Measurements from ENCODE around the gene RIOK3.
"Not testable (repeated sequence)": the region's sequence is repeated elsewhere in the genome, so short reads cannot be mapped to it uniquely, and the experiment has no call there.

Gene RIOK3

DNA sequence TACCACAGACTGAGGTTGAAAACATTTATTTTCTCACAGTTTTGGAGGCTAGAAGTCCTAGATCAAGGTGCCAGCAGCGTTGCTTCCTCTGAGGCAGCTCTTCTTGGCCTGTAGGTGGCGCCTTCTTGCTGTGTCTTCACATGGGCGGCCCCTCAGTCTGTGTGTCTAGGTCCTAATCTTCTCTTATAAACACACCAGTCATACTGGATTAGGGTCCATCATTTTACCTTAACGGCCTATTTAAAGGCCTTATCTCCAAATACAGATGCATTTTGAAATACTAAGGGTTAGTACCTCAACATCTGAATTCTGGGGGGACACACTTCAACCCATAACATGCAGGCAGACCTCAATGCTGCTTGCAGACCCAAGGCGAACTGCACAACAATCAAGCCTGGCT lies 45.8 kb downstream of the RIOK3 start:
- peak; percentile 78 for DNase-seq

GRCh38 chr18:23499291-23499781 lies 46.2 kb downstream of the RIOK3 start:
- no peak for DNase-seq

DNA sequence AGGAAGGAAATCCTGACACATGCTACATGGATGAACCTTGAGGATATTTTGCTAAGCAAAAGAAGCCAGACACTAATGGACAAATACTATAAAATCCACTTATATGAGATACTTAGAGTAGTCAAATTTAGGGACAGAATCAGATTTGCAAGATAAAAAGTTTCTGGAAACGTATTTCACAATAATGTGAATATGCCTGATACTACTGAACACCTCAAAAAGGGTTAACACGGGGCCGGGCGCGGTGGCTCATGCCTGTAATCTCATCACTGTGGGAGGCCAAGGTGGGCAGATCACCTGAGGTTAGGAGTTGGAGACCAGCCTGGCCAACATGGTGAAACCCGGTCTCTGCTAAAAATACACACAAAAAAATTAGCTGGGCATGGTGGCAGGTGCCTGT lies 48.5 kb downstream of the RIOK3 start:
- no peak for DNase-seq

DNA sequence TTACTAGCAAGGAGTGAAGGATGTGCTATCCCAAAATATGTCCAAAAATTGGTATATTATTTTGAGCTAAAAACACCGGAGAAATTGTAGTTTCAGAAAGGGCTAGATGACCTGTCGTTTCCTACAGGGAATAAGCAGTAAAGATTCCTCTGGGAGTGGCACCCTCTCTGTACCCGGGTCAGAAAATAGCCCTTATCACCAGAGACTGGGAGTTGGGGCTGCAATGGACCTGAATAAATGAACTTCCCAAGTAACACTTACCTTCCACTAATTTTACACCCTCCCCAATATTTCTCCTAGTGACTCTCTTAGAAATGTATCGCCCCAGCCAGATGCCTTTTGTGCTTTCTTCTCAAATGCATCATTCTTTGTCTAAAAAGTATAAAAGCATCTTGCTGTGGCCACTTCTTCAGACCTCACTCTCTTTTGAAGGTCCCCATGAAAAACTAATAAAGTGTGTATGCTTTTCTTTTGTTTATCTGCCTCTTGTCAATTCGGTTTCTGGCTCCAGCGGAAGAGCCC lies 49.5 kb downstream of the RIOK3 start:
- DNase-seq, result no peak

DNA sequence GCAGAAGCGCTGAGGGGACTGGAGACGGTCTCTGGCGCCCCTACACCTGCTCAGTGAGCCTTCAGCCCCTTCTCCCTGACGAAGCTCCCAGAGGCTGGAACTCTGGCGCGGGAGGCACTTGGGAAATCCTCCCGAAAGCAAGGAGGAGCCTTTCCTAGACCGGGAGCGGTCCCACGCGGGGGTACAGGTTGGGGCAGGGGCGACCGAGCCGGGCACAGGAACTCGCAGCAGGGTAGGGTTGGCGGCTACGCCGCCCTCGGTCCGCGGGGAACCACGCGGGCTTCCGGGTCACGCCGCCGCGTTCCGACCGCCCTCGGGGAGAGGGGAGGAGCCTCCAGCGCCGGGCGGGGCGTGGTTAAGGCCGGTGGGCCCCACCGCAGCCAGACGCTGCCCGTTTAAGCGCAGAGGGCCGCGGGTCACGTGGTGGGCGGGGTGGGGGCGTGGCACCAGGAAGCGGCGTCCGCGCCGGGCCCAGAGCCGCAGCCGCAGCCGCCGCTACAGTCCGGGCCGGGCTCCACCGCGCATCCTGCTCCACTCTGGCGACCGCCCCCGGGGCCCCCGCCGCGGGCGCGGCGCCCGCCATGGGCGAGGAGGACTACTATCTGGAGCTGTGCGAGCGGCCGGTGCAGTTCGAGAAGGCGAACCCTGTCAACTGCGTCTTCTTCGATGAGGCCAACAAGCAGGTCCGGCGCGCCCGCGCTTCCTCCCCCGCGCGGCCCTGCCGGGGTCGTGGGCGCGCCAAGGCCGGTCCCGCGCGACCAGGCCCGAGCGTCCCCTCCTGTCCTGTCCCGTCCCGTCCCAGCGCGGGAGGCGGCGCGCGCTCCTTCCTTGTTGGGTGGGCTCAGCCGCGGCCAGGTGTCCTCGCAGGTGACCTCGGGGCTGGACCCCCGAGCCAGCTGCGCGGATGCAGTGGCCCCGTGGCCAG lies 50.2 kb downstream of the RIOK3 start, which contains the start of gene RMC1:
RMC1 (plus strand) TSS at position 474 of the 925 bp plus-strand sequence; CDS start at position 582, 108 bp downstream.
- DNase-seq, result peak; percentile 99

GRCh38 chr18:23503963-23504344 lies 50.9 kb downstream of the RIOK3 start:
- peak; percentile 31 for DNase-seq

- no peak for DNase-seq
Observed at GRCh38 chr18:23504720-23505119, 51.6 kb downstream of the RIOK3 start.

DNA sequence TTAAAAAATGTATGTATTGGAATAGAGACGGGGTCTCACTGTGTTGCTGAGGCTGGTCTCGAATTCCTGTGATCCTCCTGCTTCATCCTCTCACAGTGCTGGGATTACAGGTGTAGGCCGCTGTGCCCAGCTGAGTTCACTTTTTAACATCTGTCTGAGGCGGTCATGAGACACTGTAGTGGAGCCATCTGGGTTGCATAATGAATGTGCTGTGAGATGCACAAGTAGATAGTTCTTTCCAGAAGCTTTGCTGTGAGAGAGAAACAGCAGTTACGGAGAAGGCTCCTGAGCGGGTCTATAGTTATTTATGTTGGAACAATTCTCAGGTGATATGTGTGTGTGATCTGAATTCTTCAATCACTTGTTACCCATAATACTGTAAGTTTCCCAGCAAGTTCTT lies 53.3 kb downstream of the RIOK3 start:
- no peak for DNase-seq

- DNase-seq, result not testable (repeated sequence)
Observed at GRCh38 chr18:23510923-23511322, 57.8 kb downstream of the RIOK3 start.

DNA sequence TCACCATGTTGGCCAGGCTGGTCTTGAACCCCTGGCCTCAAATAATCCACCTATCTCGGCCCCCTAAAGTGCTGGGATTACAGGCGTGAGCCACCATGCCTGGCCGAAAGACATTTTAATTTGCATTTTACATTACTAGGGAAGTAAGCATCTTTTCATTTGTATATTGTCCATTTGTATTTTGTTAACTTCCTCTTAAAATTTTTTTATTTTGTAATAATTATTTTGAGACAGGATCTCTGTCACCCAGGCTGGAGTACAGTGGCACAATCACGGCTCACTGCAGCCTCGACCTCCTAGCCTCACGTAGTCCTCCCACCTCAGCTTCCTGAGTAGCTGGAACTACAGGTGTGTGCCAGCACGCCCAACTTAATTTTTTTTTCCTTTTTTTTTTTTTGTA lies 59.1 kb downstream of the RIOK3 start:
- not testable (repeated sequence) for DNase-seq

DNA sequence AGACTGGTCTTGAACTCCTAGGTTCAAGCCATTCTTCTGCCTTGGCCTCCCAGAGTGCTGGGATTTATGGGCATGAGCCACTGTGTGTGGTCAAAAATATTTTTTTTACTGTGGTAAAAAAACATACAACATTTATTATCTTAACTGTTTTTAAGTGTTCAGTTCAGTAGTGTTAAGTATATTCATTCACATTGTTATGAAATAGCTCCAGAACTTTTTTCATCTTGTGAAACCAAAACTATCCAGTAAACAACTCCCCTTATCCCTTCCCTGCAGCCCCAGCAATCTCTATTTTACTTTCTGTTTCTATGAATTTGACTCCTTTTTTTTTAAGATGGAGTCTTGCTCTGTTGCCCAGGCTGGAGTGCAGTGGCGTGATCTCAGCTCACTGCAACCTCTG lies 59.6 kb downstream of the RIOK3 start:
- no peak for DNase-seq

DNA sequence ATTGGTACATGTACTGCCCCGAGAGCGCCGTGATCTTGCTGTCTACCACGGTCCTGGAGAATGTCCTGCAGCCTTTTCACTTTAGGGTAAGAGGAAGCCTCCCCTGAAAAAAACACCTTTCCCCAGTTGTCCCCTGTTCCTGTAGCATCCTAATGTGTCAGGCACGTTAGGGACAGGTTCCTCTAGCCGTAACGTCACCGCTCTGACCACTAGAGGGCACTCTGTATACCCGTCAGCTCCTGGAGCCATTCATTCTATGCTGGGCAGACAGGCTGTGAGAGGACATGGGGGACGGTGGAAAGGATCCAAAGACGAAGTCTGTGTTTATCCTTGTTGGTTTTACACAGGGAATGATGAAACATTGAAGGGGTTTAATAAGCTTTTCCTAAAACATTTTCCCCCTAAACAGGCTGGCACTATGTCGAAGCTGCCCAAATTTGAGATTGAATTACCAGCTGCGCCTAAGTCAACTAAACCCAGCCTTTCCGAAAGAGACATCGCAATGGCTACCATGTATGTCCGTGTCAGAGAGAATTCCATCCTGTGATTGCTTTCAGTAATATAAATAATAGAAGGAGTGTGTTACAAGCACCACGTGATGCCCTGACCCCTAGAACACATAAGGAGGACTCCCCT lies 62.9 kb downstream of the RIOK3 start:
- peak; percentile 79 for DNase-seq

GRCh38 chr18:23519734-23520133 lies 66.6 kb downstream of the RIOK3 start:
- no peak for DNase-seq

DNA sequence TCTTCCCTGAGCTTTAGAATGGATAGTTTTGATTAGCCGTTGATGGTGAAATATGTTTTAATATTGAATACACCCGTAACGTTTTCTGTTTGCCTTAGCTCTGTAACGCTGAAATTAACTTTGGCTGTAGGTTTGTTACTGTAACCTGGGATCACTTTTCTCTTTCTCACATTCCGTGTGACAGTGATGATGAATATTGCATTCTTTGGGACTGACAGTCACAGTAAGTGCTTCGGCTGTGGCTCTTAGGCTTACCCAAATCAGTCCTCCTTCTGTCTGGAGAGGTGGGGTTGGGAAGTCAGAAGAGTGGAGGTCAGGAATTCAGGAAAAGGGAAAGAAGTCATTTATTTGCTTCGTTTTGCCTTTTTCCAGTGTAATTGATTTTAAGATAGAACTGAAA lies 68.2 kb downstream of the RIOK3 start:
- no peak for DNase-seq

- no peak for DNase-seq
Observed at GRCh38 chr18:23521907-23522306, 68.8 kb downstream of the RIOK3 start.

- no peak for DNase-seq
Observed at GRCh38 chr18:23523429-23524212, 70.5 kb downstream of the RIOK3 start.

DNA sequence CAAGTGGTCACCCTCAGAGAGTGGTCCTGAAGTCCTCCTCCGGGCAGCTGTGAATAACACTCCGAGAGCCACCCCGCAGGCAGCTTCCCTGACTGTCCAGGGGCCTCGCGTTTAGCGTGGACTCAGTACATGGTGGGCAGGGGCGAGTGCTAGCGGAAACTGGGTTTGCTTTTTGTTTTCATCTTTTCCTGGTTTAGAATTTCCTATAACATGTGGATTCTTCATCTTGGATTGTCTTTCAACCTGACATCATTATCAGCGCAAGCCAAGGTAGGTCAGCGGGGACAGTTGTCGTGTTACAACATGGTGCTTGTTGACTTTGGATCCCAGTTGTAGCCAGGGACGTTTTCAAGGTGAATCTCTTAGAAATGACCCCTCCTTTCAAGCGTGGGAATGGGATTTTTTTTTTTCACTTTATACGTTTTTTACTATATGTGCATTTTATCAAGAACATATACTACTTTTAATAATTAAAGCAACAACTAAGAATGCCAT lies 71.2 kb downstream of the RIOK3 start:
- DNase-seq, result no peak

DNA sequence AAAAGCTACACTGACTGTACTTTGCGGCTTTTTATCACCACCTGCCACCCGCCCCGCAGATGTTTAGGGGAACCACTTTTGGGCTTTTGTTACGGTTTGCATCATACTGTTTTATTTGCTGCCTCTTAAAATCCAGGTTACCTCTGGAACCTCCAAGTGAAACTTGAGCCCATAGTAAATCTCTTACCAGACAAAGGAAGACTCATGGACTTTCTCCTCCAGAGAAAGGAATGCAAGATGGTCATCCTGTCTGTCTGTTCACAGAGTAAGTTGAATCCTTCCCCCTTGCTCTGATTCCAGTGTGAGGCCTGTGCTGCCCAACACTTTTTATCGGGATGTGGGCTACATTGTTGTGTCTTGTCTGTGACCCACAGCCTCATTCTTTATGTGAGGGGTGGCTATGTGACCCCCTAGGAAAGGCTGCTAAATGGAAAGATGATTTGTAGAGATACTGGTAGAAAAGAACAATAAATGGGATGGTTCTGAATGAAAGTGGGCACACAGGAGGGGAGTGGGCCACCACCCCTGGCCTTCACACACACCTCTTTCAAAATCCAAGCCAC lies 73.5 kb downstream of the RIOK3 start:
- no peak for DNase-seq

DNA sequence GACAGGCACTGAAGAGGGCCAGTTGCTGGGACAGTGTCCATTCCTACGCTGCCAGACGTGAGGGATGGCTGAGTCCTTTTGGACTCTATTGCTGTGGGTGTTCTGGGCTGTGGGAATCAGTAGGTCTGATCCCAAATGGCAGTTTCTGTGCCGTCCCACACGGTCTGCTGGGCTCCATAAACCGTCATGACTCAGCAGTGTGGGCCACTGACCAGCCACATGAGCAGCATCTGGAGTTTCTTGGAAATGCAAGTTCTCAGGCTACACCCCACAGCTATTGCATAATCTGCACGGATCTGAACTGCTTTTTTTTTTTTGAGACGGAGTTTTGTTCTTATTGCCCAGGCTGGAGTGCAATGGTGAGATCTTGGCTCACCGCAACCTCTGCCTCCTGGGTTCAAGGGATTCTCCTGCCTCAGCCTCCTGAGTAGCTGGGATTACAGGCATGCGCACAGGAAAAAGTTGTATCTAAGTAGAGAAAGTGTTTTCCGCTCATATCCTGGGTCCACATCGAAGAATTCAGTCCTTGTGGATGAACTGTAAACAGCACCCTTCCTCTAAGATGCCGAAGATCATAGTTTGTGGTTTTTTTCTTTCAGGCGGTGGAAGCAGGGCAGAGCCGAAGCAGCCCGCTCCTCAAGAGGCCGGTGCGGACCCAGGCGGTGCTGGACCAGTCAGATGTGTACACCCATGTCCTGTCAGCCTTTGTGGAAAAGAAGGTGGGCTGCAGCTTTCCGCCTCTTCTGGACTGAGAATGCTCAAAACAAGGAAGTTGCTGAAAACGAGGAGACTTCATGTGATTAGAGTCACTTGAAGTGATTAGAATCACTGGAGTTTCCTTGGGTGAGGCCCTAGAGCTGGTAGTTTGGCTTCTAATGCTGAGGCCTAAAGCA lies 75.7 kb downstream of the RIOK3 start:
- DNase-seq, result no peak

DNA sequence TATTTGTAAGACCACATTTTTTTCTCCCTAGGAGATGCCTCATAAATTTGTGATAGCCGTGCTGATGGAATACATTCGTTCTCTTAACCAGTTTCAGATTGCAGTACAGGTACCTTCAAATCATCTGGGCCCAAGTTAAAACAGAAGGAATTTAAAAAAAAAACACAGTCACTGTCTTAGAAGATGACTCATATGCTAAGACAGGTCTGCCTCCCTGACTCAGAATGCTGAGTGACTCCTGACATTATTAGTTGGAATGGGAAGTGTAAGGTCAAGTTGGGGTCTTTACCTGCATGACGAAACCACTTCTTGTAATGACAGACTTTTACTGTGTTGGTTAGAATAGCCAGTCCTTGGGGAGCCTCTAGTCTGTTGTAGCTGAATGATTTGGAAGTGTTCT lies 76.5 kb downstream of the RIOK3 start:
- no peak for DNase-seq

DNA sequence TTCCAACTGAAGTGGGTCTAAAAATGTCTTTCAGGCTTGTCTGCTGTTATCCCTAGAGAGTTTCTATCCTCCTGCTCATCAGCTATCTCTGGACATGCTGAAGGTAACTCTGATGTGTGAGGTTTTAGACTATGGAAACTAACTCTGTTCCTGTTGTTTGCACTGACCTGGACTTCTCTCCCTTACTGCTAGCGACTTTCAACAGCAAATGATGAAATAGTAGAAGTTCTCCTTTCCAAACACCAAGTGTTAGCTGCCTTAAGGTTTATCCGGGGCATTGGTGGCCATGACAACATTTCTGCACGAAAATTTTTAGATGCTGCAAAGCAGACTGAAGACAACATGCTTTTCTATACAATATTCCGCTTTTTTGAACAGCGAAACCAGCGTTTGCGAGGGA lies 77.1 kb downstream of the RIOK3 start:
- no peak for DNase-seq
